Cardiac fibroblast (primary cell): ENCODE measurements around the gene IL23R.

Experiments
- DNase-seq, 2 donors: peaks; one replicate each; pipeline versions ENCODE4 v3.0.0 to v3.0.0-alpha.2; 2010; ENCODE audit warnings: low read depth in 2 of 2
- H3K4me3 ChIP-seq, 2 donors: replicated peaks in 1 of 2; 1 replicate in 1 of 2; 2 replicates in 1 of 2; pipeline ENCODE4 v1.5.1; 2011; ENCODE audit warnings: low read depth in 2 of 2, low read length in 2 of 2, mild to moderate bottlenecking in 2 of 2, moderate library complexity in 1 of 2
- CTCF ChIP-seq: IDR thresholded peaks from one replicate; pipeline ENCODE4 v1.5.1; 2011; ENCODE audit warnings: low read depth, mild to moderate bottlenecking, low read length, inconsistent platforms

The IL23R gene

DNA sequence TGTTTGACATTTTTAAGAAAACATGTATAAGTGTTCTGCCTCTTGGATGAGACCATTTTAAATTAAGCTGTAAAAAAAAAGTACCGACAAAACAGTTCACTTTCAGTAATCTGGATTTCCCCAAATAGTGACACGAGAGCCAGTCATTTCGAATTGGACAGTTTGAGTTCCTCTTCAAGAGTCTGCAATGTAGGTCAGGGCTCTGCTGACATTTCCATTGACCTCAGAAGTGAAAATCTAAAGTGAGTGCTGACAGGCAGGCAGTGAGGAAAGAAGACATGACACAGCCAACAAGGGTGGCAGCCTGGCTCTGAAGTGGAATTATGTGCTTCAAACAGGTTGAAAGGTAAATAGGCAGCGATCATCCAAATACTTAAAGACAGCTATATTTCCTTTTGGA is at the start of gene IL23R:
Gene IL23R (plus strand): TSS at position 259 of the 400 bp plus-strand sequence. CDS start 1,667 bp downstream, outside the sequence.
- no peak for DNase-seq
- no peak for TF ChIP-seq CTCF

DNA sequence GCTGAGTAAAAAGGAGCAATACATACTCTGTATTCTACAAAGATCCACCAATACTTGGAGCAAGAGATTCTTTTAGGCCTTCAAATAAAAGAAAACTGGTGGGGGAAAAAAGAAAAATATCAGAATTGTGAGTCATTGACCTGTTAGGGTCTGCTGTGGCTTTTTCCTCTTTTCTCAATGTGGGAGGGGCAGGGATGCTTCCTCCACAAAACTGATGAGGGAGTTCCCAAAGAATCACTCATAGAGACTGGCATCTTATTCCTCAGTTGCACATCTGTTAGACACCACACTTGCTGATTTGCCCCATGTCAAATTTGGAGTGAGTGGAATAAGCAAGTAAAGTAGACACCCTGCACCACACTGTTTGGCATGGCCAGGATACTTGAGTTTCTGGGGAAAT is 48.1 kb upstream of the IL23R start:
- TF ChIP-seq CTCF: no peak
- no peak overlapping the region for H3K4me3 ChIP-seq
- DNase-seq: no peak

More for the DNA sequence above, at the start of gene IL23R:
- no peak within 1 kb of the TSS for H3K4me3 ChIP-seq

DNA sequence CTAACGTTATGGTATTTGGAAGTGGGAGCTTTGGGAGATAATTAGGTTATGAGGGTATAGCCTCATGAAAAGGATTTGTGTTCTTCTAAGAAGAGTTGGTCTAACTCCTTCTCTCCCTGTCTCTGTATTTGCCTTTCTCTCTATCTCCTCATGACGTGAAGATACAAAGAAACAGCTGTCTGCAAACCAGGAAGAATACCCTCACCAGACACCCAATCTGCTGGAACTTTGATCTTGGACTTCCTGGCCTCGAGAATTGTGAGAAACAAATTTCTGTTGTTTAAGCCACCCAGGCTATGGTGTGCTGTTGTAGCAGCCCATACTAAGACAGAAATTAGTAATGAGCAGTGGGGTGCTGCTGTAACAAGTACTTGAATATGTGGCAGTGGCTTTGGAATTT is 47.6 kb upstream of the IL23R start:
- H3K4me3 ChIP-seq: no peak overlapping the region
- DNase-seq: no peak
- TF ChIP-seq CTCF: no peak

- no peak for DNase-seq
- no peak for TF ChIP-seq CTCF
- H3K4me3 ChIP-seq: no peak overlapping the region
These were observed 45.2 kb upstream of the IL23R start for GRCh38 chr1:67120855-67121619.

GRCh38 chr1:67124455-67124854 is 41.8 kb upstream of the IL23R start:
- H3K4me3 ChIP-seq: no peak overlapping the region
- no peak for TF ChIP-seq CTCF

DNA sequence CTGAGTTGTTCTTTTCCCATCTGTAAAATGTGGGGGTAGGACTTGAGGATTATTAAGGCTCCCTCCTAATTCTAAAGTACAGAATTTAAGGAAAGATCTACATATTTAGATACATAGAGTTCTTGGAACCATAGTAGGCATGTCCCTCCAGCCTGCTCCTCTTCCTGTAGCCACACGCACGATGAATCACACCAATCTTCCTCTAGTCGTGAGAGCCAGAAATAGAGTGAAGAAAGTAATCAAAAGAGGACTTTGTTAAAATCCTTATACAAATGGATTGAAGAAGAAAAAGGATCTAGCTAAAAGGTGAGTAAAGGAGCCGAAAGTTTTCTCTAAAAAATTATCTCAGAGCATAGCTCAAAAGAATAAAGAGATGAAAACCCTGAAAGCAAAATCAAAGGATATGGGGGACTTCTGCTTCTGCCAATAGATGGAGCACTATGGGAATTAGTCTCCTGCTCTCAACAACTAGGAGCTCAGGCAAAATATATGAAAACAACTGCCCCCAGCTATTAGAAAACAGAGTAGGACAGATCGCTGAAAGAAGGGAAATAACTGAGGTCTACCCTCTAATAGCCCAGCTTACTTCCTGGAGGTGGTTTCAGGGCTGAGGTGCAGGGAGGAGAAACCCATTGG is 40.0 kb upstream of the IL23R start:
- peak; percentile 29 to 52 for DNase-seq
- no peak overlapping the region for H3K4me3 ChIP-seq
- TF ChIP-seq CTCF: no peak

More at GRCh38 chr1:67124455-67124854, 41.8 kb upstream of the IL23R start:
- DNase-seq: no peak

DNA sequence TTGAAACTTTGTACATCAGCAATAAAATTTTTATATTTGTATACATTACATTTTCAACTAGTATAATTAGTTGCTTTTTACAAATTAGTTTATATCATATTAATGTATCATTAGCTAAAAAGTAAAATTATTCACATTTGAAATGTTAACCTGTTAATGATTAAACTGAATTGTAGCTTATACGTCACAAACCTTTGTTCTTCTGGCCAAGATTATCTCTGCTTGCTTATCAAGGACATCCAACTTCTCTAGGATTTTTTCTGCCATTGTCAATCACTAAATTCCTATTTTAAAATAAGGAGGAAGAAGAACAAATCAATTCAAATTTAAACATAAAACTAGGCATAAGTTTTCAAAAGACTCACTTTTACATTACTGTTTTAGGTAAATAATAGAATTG is 39.3 kb upstream of the IL23R start:
- TF ChIP-seq CTCF: no peak
- no peak for DNase-seq

More for the DNA sequence above, 39.3 kb upstream of the IL23R start:
- no peak overlapping the region for H3K4me3 ChIP-seq
